Ovary (tissue), 9 donors: ENCODE measurements around the gene RAET1G. TPM values are rescaled to one million over a fixed set of nuclear protein-coding genes. Genes with fewer than 3 reads are reported as not detected.
"Not testable (repeated sequence)": the region's sequence is repeated elsewhere in the genome, so short reads cannot be mapped to it uniquely, and the experiment has no call there.

Experiments
- DNase-seq, 5 donors: peaks; one replicate each; pipeline ENCODE4 v3.0.0-alpha.2; 2019 to 2020
- H3K27ac ChIP-seq, 2 donors: fragments of 200-600 bp; one replicate each; pipeline versions ENCODE4 v1.5.1 to v1.8.0; 2019 to 2022
- H3K27me3 ChIP-seq: fragments of 200-600 bp; one replicate; pipeline ENCODE4 v1.8.0; 2022
- H3K36me3 ChIP-seq: fragments of 200-600 bp; sonication (generic); one replicate; pipeline ENCODE4 v1.5.1; 2019
- H3K4me1 ChIP-seq: one replicate; pipeline ENCODE4 v1.8.1; 2013; ENCODE audit warnings: mild to moderate bottlenecking, moderate library complexity; ENCODE audit not compliant: insufficient read depth
- H3K4me3 ChIP-seq: fragments of 200-600 bp; sonication (generic); one replicate; pipeline ENCODE4 v1.5.1; 2017
- H3K9me3 ChIP-seq, 2 donors: fragments of 200-600 bp in 1 of 2; sonication (generic) in 1 of 2; one replicate each; pipeline versions ENCODE4 v1.5.1 to v1.8.1; 2013 to 2019; ENCODE audit warnings: mild to moderate bottlenecking in 1 of 2, moderate library complexity in 1 of 2
- EP300 ChIP-seq: sonication (generic); formaldehyde crosslinking; IDR thresholded peaks from one replicate; pipeline ENCODE4 v1.6.1; 2017; ENCODE audit warnings: antibody characterized with exemption
- POLR2A ChIP-seq: fragments of 450-650 bp; IDR thresholded peaks from one replicate; pipeline ENCODE4 v1.6.1; 2017; ENCODE audit warnings: antibody characterized with exemption, mild to moderate bottlenecking, moderate library complexity
- WGBS, 3 donors: extraction: QIAGEN DNeasy Blood & Tissue Kit in 1 of 3; methylation state at CpG; one replicate each; pipeline versions ENCODE4 v1.1.5 to v1.1.7; 2013 to 2017; 5-methylcytosine and 5-hydroxymethylcytosine counted together
- intact Hi-C, 4 donors: fragments of 100-400 bp; cut with DNase I; formaldehyde crosslinking; loops; one replicate each; pipeline versions ENCODE4 v1.11.0 to v1.15.1; 2022 to 2023
- polyA plus RNA-seq, 2 donors: library from polyadenylated mRNA; stranded (reverse); fragments of 200-250 nt in 1 of 2; fragments of 350-450 nt in 1 of 2; fragmentation: Illumina TruSeq in 1 of 2; extraction: RNeasy Lipid Tissue Mini Kit (QIAGEN cat#74804) in 1 of 2; gene quantifications; one replicate each; pipeline ENCODE4 v1.2.3, GENCODE V29; 2013 to 2014
- total RNA-seq, 7 donors: library from RNA; depleted of rRNA in 2 of 7; stranded (reverse); fragments of >200 nt in 2 of 7; fragmentation: NEBNext Ultra II Directional in 3 of 7; extraction: Animal tissue kit (Norgen Biotek cat#: 25700) in 3 of 7; gene quantifications; one replicate each; pipeline versions ENCODE4 v1.1.0 to v1.2.4, GENCODE V29; 2016 to 2023
- TF ChIP-seq, protein P1 (sequence below), 3 donors: fragments of 450-650 bp in 2 of 3; fragments of 200-600 bp in 1 of 3; IDR thresholded peaks; one replicate each; pipeline versions ENCODE4 v1.5.1 to v1.8.0; 2016 to 2022; ENCODE audit warnings: antibody characterized with exemption in 3 of 3, mild to moderate bottlenecking in 1 of 3
- donor health status: DM: no; HTN: no; CAD: no; lungs with moderate emphysema.
- donor health status: DM: no; HTN: no; CAD: no.
- donor health status: Bipolar disorder and iron deficiency.
- donor health status: DM: yes; HTN: yes; CAD: no.
- donor health status: DM: no; HTN: no; CAD: no.
- donor health status: DM: yes; HTN: yes; CAD: no.

RAET1G gene
- total and polyA plus RNA-seq, 9 donors, result 0.42 to 1.5 (median 0.77) TPM; not detected in 1

DNA sequence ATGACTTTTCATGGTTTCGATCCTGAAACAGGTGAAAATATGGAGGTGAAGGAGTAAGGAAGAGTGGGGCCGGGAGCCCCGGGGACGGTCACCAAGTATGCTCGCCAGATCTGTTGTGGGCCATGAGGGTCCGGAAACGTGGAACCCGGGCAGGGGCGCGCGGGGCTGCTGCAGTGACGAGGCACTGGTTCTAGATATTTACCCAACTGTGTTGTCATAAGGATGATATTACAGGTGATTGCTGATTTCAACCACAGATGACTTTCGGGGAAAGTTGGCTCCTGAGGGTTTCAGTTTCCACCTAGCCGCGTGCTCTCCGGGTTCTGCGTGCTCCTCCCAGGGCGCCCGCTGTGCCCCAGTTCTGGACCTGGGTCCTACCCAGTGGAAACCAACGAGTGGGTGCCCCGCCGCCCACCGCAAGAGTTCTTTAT lies 12.2 kb downstream of the RAET1G start:
- Histone ChIP-seq H3K27me3 (no peaks in the 10 kb centered on the region), H3K4me1 (no peaks in the 10 kb centered on the region), H3K9me3 (no peaks in the 10 kb centered on the region), H3K4me3 (no peak overlapping the region), H3K36me3 (no peaks in the 10 kb centered on the region), H3K27ac (no peak overlapping the region)
- TF ChIP-seq POLR2A, result no peak
- no peak for TF ChIP-seq EP300
- TF ChIP-seq, protein P1, sequence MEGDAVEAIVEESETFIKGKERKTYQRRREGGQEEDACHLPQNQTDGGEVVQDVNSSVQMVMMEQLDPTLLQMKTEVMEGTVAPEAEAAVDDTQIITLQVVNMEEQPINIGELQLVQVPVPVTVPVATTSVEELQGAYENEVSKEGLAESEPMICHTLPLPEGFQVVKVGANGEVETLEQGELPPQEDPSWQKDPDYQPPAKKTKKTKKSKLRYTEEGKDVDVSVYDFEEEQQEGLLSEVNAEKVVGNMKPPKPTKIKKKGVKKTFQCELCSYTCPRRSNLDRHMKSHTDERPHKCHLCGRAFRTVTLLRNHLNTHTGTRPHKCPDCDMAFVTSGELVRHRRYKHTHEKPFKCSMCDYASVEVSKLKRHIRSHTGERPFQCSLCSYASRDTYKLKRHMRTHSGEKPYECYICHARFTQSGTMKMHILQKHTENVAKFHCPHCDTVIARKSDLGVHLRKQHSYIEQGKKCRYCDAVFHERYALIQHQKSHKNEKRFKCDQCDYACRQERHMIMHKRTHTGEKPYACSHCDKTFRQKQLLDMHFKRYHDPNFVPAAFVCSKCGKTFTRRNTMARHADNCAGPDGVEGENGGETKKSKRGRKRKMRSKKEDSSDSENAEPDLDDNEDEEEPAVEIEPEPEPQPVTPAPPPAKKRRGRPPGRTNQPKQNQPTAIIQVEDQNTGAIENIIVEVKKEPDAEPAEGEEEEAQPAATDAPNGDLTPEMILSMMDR (IDR thresholded peaks at IDR 0.05), result no peak
- intact Hi-C loops, result no loop called here
- whole genome bisulfite sequencing, 3 donors, result 95 to 96% (median 95%) methylated on average over 23 of the region's 23 CpGs
- DNase-seq, result peak in 1 of 5 donors; percentile 16

DNA sequence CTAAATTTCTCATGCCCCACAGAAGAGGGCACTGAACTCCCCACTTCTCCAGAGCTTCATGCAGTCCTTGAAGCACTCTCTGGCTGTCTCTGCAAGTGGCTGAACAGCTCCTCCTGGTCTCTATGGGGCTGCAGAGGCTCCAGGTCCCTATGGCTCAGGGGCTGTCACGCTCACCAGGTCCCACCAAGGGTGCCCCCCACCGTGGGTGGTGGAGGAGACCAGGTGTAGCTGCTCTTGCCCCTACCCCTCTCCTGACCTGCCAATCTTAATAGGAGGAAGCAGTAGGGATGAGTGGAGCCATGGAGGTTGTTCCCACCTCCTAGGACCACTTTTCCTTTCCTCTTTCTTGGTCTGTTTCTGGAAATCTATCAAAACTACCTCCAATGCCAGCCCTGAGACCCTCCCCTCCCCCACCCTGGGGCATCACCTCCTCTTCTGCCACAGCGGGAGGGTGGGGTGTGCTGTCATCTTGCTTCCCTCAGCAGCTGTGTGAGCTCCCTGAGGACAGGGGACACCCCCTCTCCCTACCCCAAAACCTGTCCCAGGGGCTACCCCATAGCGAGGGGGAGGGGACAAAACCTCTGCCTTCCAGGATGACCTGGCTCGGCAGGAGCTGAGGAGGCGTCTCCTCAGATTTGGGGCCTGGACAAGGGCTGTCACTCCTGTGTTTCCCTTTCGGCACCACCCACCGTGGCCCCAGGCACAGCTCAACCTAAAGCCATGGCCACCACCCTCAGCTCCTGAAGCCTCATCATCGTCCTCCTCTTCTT lies 13.0 kb downstream of the RAET1G start:
- H3K27ac ChIP-seq, result no peak overlapping the region
- 86 to 92% (median 91%) methylated on average over 9 of the region's 9 CpGs for WGBS, 3 donors
- no peaks in the 10 kb centered on the region for H3K36me3 ChIP-seq
- peak in 1 of 5 donors; percentile 12 for DNase-seq
- H3K9me3 ChIP-seq, result no peaks in the 10 kb centered on the region
- TF ChIP-seq EP300, result no peak
- TF ChIP-seq POLR2A, result no peak
- TF ChIP-seq, protein P1 (IDR thresholded peaks at IDR 0.05), result no peak
- H3K4me3 ChIP-seq, result no peak overlapping the region
- no peaks in the 10 kb centered on the region for H3K27me3 ChIP-seq
- H3K4me1 ChIP-seq, result no peaks in the 10 kb centered on the region
- intact Hi-C loops, result no loop called here

DNA sequence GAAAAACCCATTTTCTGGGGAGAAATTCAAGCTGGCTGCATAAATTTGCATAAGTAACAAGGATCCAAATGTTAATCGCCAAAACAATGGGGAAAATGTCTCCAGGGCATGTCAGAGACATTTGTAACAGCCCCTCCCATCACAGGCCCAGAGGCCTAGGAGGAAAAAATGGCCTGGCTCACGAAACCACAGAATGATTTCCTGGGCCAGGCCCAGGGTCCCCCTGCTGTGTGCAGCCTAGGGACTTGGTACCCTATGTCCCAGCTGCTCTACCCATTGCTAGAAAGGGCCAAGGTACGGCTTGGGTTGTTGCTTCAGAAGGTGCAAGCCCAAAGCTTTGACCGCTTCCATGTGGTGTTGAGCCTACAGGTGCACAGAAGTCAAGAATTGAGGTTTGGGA lies 14.4 kb downstream of the RAET1G start:
- H3K36me3 ChIP-seq, H3K9me3 ChIP-seq, H3K4me3 ChIP-seq, intact Hi-C loops, H3K27me3 ChIP-seq, H3K4me1 ChIP-seq, H3K27ac ChIP-seq: not testable (repeated sequence)
- 74 to 81% (median 79%) methylated on average over 4 of the region's 4 CpGs for WGBS, 3 donors
- peak in 1 of 5 donors; percentile 5 for DNase-seq

DNA sequence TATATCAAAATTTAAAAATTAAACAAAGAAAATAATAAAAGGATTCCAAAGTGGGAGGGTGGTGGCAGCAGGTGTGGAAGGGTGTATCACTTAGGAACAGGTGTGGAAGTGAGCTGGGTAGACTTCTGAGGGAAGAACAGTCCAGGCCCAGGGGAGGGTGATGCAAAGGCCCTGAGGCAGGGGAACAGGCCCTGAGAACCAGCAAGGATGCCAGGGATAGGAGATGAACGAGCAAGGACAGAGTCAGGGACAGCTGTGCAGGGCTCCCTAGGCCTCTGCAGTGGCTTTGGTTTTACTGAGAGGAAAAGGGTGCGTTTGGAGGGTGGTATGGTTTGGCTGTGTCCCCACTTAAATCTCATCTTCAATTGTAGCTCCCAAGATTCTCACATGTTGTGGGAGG lies 15.6 kb downstream of the RAET1G start:
- TF ChIP-seq, protein P1 (IDR thresholded peaks at IDR 0.05), result no peak
- TF ChIP-seq POLR2A (no peak), EP300 (no peak)
- DNase-seq, result no peak
- Histone ChIP-seq H3K36me3 (no peaks in the 10 kb centered on the region), H3K27me3 (no peaks in the 10 kb centered on the region), H3K27ac (no peak overlapping the region), H3K4me1 (no peaks in the 10 kb centered on the region), H3K4me3 (no peak overlapping the region), H3K9me3 (no peaks in the 10 kb centered on the region)
- 80 to 89% (median 89%) methylated on average over 2 of the region's 2 CpGs for WGBS, 3 donors
- intact Hi-C loops, result no loop called here

DNA sequence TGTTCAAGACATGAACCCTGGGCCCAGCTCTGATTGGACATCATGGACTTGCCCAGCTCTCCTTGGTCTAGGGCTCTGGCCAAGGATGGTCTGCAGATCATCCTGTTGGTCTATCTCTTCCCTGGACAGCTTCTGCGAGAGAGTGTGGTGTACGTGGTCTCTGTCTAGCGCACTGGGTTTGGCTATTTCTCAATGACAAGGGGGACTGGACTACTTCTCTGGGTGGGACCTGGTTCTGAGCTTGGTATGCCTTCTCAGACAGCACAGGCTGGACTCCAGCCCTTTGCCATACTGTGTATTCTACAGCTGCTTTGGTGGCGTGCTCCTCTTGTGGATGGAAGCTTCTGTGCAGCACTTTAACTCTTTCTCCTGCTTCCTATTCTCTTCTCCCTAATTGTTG lies 16.5 kb downstream of the RAET1G start:
- Histone ChIP-seq H3K27ac (no peak overlapping the region), H3K36me3 (no peaks in the 10 kb centered on the region), H3K4me3 (no peak overlapping the region), H3K4me1 (no peaks in the 10 kb centered on the region), H3K9me3 (no peaks in the 10 kb centered on the region), H3K27me3 (no peaks in the 10 kb centered on the region)
- TF ChIP-seq, protein P1 (IDR thresholded peaks at IDR 0.05), result no peak
- TF ChIP-seq EP300, result no peak
- WGBS, 3 donors, result 97 to 98% (median 97%) methylated on average over 4 of the region's 4 CpGs
- intact Hi-C loops, result no loop called here
- DNase-seq, result no peak
